ENCODE measurements around the gene PGBD2.
"Not testable (repeated sequence)": the region's sequence is repeated elsewhere in the genome, so short reads cannot be mapped to it uniquely, and the experiment has no call there.

PGBD2 gene

DNA sequence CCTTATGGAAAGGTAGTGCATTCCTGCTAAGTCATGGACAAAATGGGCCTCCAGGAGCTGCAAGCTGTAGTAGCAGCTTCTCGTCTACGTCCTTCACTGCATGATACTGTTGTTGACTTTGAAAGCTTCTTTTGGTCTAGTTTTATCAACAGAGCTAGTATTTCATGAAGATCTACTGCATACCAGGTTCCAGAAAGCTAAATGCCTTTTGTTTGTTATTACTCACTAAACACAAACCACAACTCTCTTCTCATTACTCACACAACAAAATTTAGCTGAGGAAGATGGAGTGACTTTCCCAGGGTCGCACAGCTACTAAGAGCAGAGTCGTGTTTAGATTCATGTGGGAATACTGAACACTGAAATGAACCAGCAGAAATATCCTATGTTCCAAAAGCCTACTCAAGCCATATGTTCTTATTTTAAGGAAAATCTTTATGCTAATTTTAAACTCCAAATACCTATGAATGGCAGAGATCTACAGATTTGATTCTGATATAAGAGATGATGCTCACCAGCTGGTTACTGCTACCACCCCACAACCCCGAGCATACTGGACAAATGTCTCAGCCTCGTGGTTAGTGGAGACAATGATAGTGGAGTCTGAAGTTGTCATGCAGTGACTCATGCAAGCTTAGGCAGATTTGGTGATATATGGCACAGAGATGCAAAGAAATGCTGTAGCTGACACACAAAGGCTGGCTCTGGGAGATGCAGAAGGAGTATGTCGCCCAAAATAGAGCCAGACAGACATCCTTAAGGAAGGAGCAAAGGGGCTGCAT lies 20.6 kb downstream of the PGBD2 start:
- no peak overlapping the region for H3K4me3 ChIP-seq (ENCODE audit: low read length)
- no peak for TF ChIP-seq ZNF274 (IDR thresholded peaks at IDR 0.05; ENCODE audit: low read depth, low read length)

DNA sequence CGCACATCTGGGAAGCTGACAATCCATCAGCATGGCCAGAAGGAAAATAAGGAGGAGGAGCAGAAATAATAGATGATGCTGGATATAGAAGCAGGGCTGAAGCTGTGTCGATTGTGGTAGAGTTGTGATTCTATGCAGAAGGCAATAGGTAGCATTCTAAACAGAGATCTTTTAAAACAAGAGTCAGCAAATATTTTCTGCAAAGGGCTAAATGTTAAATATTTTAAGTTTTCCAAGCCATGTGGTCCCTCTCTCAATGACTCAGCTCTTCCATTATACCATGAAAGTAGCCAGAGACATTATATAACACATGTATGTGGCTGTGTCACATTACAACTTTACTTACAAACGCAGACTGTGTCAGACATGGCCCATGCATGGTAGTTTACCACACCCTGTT lies 21.2 kb downstream of the PGBD2 start:
- H3K4me3 ChIP-seq (ENCODE audit: low read length): not testable (repeated sequence)

DNA sequence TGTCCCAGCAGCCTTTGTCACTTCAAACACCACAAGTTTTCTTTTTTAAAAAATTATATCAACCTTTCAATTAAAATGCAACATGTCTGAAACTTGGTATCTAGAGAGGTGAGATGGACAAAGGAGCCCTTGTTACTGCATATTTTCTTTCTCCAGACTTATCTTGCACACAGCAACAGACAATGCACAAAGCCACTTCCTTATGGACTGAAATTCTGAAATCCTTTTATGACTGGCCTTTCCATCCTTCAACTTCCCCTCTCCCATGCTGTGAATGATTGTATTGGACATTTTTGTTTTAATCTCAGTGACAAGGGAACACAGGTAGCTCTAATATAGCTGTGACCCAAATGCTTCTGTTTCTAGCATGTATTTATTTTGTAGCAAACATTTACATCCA lies 22.1 kb downstream of the PGBD2 start:
- H3K4me3 ChIP-seq (ENCODE audit: low read length): not testable (repeated sequence)

DNA sequence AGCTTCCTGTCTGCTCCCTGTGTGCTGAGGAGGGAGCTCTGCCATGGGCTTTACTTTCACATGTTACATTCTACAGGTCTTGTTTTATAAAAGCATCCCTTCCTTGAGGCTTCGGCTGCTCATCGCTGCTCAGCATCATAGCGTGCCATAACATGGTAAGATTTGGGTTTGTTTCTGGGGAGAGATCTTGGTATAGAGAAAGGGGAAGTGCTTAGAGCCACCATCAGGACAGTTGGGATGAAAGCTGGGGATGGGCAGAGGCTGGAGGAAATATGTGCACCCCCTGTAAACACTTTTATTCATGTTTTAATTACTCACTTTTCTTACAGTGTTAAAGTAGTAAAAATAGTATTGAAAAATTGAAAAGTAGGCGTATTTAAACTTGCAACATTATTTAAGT lies 24.0 kb downstream of the PGBD2 start:
- H3K4me3 ChIP-seq (ENCODE audit: low read length): not testable (repeated sequence)

DNA sequence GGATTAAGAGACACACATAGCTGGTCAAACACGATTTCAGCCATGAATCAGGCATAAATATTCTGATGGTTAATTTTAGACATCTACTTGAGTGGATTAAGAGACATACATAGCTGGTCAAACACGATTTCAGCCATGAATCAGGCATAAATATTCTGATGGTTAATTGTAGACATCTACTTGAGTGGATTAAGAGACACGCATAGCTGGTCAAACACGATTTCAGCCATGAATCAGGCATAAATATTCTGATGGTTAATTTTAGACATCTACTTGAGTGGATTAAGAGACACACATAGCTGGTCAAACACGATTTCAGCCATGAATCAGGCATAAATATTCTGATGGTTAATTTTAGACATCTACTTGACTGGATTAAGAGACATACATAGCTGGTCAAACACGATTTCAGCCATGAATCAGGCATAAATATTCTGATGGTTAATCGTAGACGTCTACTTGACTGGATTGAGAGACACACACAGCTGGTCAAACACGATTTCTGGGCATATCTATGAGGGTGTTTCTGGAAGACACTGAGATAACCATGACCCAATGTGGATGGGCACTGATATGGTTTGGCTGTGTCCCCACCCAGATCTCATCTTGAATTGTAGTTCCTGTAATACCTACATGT lies 32.3 kb downstream of the PGBD2 start:
- not testable (repeated sequence) for H3K4me3 ChIP-seq (ENCODE audit: low read length)

DNA sequence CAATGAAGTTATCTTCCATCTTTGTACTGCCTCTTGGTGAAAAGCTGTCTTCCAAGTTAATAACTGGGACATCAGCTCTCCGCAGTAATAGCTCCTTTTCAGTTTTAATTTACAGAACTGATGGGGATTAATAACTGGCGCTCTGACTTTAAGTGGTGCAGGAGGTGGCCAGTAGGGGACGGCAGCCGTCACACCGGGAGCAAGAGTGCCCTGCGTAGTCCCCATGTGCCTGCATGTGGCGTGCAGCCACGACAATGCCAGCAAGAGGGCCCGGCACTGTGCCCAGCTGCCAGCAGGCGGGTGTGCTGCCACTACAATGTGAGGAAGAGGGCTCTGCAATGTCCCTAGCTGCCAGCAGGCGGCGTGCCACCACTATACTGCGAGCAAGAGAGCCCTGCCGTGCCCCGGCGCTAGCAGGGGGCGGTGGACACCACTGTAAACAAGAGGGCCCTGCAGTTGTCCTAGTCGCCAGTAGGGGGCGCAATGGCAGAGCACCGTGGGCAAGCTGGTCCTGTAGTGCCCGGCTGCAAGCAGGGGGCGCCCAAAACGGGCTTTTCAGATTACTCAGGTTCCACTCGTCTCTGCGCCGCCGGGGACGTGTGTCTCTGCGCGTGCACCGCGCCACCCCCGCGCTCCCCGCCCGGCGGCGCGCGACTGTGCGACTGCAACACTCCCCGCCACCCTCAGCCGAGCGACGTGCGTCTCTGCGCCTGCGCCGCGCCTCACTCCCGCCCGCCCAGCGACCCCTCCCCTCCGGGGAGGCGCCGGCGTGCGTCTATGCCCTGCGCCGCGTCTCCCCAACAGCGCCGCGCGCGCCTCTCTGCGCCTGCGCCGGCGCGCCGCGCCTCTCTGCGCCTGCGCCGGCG lies 38.3 kb downstream of the PGBD2 start:
- H3K4me3 ChIP-seq (ENCODE audit: low read length): peak overlapping the region; percentile 60; the same call in 1 of the 2 replicates

DNA sequence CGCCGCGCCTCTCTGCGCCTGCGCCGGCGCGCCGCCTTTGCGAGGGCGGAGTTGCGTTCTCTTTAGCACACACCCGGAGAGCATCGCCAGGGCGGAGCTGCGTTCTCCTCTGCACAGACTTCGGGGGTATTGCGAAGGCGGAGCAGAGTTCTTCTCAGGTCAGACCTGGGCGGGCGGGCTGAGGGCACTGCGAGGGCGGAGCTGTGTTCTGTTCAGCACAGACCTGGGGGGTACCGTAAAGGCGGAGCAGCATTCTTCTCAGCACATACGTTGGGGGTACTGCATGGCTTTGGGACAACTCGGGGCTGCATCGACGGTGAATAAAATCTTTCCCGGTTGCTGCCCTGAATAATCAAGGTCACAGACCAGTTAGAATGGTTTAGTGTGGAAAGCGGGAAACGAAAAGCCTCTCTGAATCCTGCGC lies 39.0 kb downstream of the PGBD2 start:
- peak overlapping the region; percentile 48; the same call in 1 of the 2 replicates for H3K4me3 ChIP-seq (ENCODE audit: low read length)

DNA sequence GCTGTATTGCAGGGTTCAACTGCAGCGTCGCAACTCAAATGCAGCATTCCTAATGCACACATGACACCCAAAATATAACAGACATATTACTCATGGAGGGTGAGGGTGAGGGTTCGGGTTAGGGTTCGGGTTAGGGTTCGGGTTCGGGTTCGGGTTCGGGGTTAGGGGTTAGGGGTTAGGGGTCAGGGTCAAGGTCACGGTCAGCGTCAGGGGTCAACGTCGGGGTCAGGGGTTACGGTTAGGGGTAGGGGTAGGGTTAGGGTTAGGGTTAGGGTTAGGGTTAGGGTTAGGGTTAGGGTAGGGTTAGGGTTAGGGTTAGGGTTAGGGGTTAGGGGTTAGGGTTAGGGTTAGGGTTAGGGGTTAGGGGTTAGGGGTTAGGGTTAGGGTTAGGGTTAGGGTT lies 39.4 kb downstream of the PGBD2 start:
- H3K4me3 ChIP-seq (ENCODE audit: low read length): peak overlapping the region; percentile 48; the same call in 1 of the 2 replicates

DNA sequence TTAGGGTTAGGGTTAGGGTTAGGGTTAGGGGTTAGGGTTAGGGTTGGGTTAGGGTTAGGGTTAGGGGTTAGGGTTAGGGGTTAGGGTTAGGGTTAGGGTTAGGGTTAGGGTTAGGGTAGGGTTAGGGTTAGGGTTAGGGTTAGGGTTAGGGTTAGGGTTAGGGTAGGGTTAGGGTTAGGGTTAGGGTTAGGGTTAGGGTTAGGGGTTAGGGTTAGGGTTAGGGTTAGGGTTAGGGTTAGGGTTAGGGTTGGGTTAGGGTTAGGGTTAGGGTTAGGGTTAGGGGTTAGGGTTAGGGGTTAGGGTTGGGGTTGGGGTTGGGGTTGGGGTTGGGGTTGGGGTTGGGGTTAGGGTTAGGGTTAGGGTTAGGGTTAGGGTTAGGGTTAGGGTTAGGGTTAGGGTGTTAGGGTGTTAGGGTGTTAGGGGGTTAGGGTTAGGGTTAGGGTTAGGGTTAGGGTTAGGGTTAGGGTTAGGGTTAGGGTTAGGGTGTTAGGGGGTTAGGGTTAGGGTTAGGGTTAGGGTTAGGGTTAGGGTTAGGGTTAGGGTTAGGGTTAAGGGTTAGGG lies 39.9 kb downstream of the PGBD2 start:
- not testable (repeated sequence) for H3K4me3 ChIP-seq (ENCODE audit: low read length)

All from GM08714 (cell line).